Measurements from ENCODE around the gene C21orf58.

- TF ChIP-seq GATA2 (IDR thresholded peaks at IDR 0.05; ENCODE audit: low read depth, low read length) (no peak), GATA3 (IDR thresholded peaks at IDR 0.05; ENCODE audit: low read depth, low read length) (no peak)
Observed at GRCh38 chr21:46284077-46284644, 39.5 kb downstream of the C21orf58 start.
